WI38 (cell line): ENCODE measurements around the gene DOP1A.

Experiments
- H3K4me3 ChIP-seq: 2 replicates; pipeline ENCODE4 v1.5.1; 2011; ENCODE audit warnings: low read depth, mild to moderate bottlenecking, control low read depth, low read length
- TF ChIP-seq, protein P1 (sequence below): IDR thresholded peaks from 2 replicates; pipeline ENCODE4 v1.5.1; 2012; ENCODE audit warnings: low read depth, mild to moderate bottlenecking, control low read depth, low read length

Gene DOP1A

GRCh38 chr6:83047065-83047754 is 20.3 kb upstream of the DOP1A start:
- H3K4me3 ChIP-seq, result no peak overlapping the region
- TF ChIP-seq, protein P1, sequence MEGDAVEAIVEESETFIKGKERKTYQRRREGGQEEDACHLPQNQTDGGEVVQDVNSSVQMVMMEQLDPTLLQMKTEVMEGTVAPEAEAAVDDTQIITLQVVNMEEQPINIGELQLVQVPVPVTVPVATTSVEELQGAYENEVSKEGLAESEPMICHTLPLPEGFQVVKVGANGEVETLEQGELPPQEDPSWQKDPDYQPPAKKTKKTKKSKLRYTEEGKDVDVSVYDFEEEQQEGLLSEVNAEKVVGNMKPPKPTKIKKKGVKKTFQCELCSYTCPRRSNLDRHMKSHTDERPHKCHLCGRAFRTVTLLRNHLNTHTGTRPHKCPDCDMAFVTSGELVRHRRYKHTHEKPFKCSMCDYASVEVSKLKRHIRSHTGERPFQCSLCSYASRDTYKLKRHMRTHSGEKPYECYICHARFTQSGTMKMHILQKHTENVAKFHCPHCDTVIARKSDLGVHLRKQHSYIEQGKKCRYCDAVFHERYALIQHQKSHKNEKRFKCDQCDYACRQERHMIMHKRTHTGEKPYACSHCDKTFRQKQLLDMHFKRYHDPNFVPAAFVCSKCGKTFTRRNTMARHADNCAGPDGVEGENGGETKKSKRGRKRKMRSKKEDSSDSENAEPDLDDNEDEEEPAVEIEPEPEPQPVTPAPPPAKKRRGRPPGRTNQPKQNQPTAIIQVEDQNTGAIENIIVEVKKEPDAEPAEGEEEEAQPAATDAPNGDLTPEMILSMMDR, result no peak

DNA sequence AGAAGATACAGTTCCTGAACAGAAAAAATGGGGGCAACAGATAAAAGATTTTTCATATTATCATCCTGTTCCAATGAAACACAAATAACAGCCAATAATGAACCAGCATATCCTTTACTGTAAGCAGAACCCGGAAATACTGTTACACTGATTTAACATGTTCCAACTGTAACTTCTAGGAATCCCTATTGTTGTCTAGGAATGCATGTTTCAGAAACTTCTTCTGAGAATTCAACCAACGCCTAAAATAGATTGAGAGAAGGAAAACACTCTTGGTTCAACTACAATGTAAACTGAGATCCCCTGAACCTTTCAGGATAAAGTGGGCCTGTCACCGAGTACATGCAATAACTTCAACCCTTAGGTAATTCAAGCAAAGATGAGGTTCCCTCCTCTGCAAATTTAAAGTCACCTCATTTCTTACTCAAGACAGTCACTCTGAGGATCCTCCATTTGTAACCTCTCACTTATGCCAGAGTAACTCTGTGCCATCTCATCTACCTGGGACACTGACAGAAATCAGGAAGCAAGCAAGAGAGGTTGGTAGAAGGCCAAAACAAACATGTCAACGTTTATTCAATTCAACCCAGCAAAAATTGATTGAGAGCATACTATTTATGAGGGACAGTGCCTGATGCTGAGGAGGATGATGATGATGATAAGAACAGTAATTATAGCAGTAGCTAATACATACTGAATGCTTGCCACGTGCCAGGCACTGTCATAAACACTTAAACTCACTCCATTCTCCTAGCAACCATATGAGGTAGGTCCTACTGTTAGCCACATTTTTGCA is 15.9 kb upstream of the DOP1A start:
- H3K4me3 ChIP-seq, result no peak overlapping the region
- TF ChIP-seq, protein P1, result no peak

- H3K4me3 ChIP-seq, result no peak overlapping the region
- TF ChIP-seq, protein P1, result no peak
Measured at GRCh38 chr6:83053678-83054077, 13.8 kb upstream of the DOP1A start.

DNA sequence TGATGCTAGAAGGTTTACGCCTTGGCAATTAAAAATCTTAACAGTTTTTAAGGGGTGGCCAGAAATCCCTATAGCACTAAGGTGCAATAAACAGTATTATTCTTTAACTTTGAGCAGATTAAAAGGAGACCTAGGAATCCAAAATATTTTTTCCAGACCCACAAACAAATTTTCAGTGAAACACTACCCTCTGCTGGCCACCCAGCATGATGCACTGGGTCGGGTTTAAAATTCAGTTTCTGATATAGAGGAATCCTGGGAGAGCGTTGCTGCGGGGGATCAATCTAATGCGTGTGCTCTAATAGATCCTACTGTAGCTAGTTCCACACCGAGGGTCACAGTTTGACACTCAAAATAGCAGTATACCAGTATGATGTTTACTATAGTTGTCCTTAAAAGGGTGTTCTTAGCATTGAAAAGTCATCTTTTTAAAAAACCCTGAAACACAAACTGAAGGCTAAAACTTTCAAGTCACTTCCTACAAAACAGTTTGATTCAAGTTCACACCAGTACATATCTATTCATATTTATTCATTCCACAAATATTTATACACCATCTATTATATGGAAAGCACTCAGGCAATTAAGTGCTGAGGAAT is 12.0 kb upstream of the DOP1A start:
- H3K4me3 ChIP-seq, result no peak overlapping the region
- TF ChIP-seq, protein P1, result peak; percentile 63

GRCh38 chr6:83057705-83058321 is 9.7 kb upstream of the DOP1A start:
- TF ChIP-seq, protein P1, result peak; percentile 81
- no peak overlapping the region for H3K4me3 ChIP-seq

- TF ChIP-seq, protein P1, result no peak
- no peak overlapping the region for H3K4me3 ChIP-seq
Measured at GRCh38 chr6:83061190-83061589, 6.3 kb upstream of the DOP1A start.

GRCh38 chr6:83062225-83062624 is 5.2 kb upstream of the DOP1A start:
- TF ChIP-seq, protein P1, result no peak
- no peak overlapping the region for H3K4me3 ChIP-seq
